Activated CD8-positive, alpha-beta T cell treated with anti-CD3 and anti-CD28 coated beads for 36 hours (primary cell): ENCODE results near the gene ZFAND2A. TPM values are rescaled to one million over a fixed set of nuclear protein-coding genes. Genes with fewer than 3 reads are reported as not detected.

Experiments used
- ATAC-seq: fragments of 200-7000 bp; cut with Tn5 transposase; one replicate; pipeline ENCODE4 v1.10.0; 2021; ENCODE audit warnings: mild to moderate bottlenecking, moderate library complexity
- CTCF ChIA-PET: fragments of 350-600 bp; sonication (Branson Sonifier 250); formaldehyde crosslinking; loops from one replicate; lab custom pipeline; 2021; ENCODE audit warnings: antibody characterized with exemption; lab: Charles Lee
- POLR2A ChIA-PET: fragments of 350-600 bp; sonication (Branson Sonifier 250); formaldehyde crosslinking; loops from one replicate; lab custom pipeline; 2021; ENCODE audit warnings: antibody characterized with exemption; lab: Charles Lee
- DNase-seq: peaks from one replicate; pipeline ENCODE4 v3.0.0-alpha.2; 2020
- H3K27ac Mint-ChIP-seq: one replicate; pipeline ENCODE4 v1.8.0; 2021; ENCODE audit warnings: mild to moderate bottlenecking, mixed read lengths
- H3K27me3 Mint-ChIP-seq: one replicate; pipeline ENCODE4 v1.8.0; 2021; ENCODE audit warnings: mixed read lengths
- H3K36me3 Mint-ChIP-seq: one replicate; pipeline ENCODE4 v1.8.0; 2021; ENCODE audit warnings: low read depth, mixed read lengths
- H3K4me1 Mint-ChIP-seq: one replicate; pipeline ENCODE4 v1.8.0; 2021; ENCODE audit warnings: low read depth, mixed read lengths
- H3K4me3 Mint-ChIP-seq: one replicate; pipeline ENCODE4 v1.8.0; 2021; ENCODE audit warnings: mild to moderate bottlenecking, moderate library complexity, mixed read lengths
- H3K9me3 Mint-ChIP-seq: one replicate; pipeline ENCODE4 v1.8.0; 2021; ENCODE audit warnings: mixed read lengths
- CTCF ChIP-seq: fragments of 200-600 bp; IDR thresholded peaks from one replicate; pipeline ENCODE4 v1.8.0; 2022; ENCODE audit warnings: antibody characterized with exemption, mild to moderate bottlenecking
- intact Hi-C: fragments of 100-400 bp; cut with micrococcal nuclease; formaldehyde crosslinking; loops from one replicate; pipeline ENCODE4 v1.10.0; 2022
- total RNA-seq, 2 experiments: library from RNA; stranded (reverse); gene quantifications; one replicate each; pipeline ENCODE4 v1.2.3, GENCODE V29; 2021

ZFAND2A gene
- total RNA-seq, 2 experiments from 2014 or later, result 22.1 to 23.5 TPM

- intact Hi-C loops, result no loop called here
- ChIA-PET CTCF (interaction anchor here (1.8 kb wide), 1 partner anchor 46 kb away, joined by 7 read pairs; no protein-coding TSS in a partner anchor), POLR2A (interaction anchor here (0.9 kb wide), 1 partner anchor 37 kb away, joined by 4 read pairs; no protein-coding TSS in a partner anchor)
- ATAC-seq, result no peak
- Mint-ChIP-seq H3K36me3 (peaks cover 14% of the 10 kb centered on the region), H3K4me3 (no peak overlapping the region), H3K27ac (no peak overlapping the region), H3K4me1 (peaks cover 1% of the 10 kb centered on the region), H3K27me3 (no peaks in the 10 kb centered on the region), H3K9me3 (no peaks in the 10 kb centered on the region)
- no peak for TF ChIP-seq CTCF
- no peak for DNase-seq
Observed at GRCh38 chr7:1131471-1132265, 28.3 kb downstream of the ZFAND2A start.

- no peak for TF ChIP-seq CTCF
- no peaks in the 10 kb centered on the region for H3K4me1 Mint-ChIP-seq
- H3K4me3 Mint-ChIP-seq, result no peak overlapping the region
- no peaks in the 10 kb centered on the region for H3K9me3 Mint-ChIP-seq
- ChIA-PET POLR2A (no interaction called here), CTCF (no interaction called here)
- ATAC-seq (no peak), DNase-seq (no peak)
- intact Hi-C loops, result no loop called here
- no peaks in the 10 kb centered on the region for H3K27me3 Mint-ChIP-seq
- H3K36me3 Mint-ChIP-seq, result peaks cover 16% of the 10 kb centered on the region
- no peak overlapping the region for H3K27ac Mint-ChIP-seq
Observed at GRCh38 chr7:1130021-1130990, 29.7 kb downstream of the ZFAND2A start.

GRCh38 chr7:1129431-1129830, 30.6 kb downstream of the ZFAND2A start:
- TF ChIP-seq CTCF, result no peak
- POLR2A ChIA-PET, result no interaction called here
- intact Hi-C loops, result no loop called here
- no peaks in the 10 kb centered on the region for H3K27me3 Mint-ChIP-seq
- CTCF ChIA-PET, result no interaction called here
- H3K4me3 Mint-ChIP-seq, result no peak overlapping the region
- no peaks in the 10 kb centered on the region for H3K4me1 Mint-ChIP-seq
- H3K9me3 Mint-ChIP-seq, result no peaks in the 10 kb centered on the region
- H3K27ac Mint-ChIP-seq, result no peak overlapping the region
- no peak for ATAC-seq
- peaks cover 16% of the 10 kb centered on the region for H3K36me3 Mint-ChIP-seq
- DNase-seq, result no peak

- Mint-ChIP-seq H3K4me1 (no peaks in the 10 kb centered on the region), H3K9me3 (no peaks in the 10 kb centered on the region), H3K27me3 (no peaks in the 10 kb centered on the region), H3K27ac (no peak overlapping the region), H3K36me3 (peaks cover 9% of the 10 kb centered on the region), H3K4me3 (no peak overlapping the region)
- ATAC-seq, result no peak
- no peak for TF ChIP-seq CTCF
- POLR2A ChIA-PET, result interaction anchor here (2.5 kb wide), 1 partner anchor 10 kb away, joined by 10 read pairs; no protein-coding TSS in a partner anchor
- DNase-seq, result no peak
- intact Hi-C loops, result no loop called here
- CTCF ChIA-PET, result interaction anchor here (1.3 kb wide), 1 partner anchor 50 kb away, joined by 3 read pairs; no protein-coding TSS in a partner anchor
Observed at GRCh38 chr7:1127001-1127400, 33.0 kb downstream of the ZFAND2A start.
